HG03064 (cell line): ENCODE data around the gene PDE8B.

Experiments
- ATAC-seq: cut with Tn5 transposase; IDR thresholded peaks from one replicate; pipeline ENCODE4 v1.9.1; 2021; ENCODE audit warnings: low read depth; ENCODE audit not compliant: unreplicated experiment

The PDE8B gene

DNA sequence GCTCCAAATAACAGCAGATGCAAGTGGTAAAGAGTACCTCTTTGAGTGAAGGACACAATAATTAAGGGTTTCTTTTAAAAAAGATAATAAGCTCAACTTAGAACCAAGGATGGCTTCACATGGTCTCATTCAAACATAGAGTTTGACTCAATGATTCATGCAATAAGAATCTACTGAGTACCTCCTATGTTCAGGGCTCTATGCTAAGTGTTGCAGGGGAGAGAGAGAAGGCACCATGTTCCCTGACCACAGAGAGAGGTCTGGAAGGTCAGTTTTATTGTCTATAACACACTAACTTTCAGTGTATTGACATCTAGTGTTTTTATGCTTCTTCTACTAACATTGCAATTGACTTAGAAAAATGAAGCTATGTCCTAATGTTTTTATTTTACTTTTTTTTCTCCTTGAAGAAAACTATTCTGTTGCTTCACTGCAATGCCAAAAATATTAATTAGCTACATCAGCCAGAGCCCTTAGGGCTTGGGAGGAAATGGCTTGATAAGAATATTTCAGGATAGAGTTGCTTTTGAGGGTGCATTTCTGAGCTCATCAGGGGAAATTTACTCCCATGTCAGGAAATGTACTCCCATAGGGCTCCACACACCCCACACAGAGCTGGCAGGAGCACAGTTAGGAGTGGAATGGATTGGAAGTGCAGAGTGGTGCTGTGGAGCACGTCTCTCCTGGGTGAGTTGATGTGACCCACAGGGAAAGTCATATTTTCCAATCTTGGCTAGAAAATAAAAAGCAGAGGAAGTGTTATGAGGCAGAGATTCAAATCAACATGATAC, 106.6 kb downstream of the PDE8B start:
- ATAC-seq: no peak

DNA sequence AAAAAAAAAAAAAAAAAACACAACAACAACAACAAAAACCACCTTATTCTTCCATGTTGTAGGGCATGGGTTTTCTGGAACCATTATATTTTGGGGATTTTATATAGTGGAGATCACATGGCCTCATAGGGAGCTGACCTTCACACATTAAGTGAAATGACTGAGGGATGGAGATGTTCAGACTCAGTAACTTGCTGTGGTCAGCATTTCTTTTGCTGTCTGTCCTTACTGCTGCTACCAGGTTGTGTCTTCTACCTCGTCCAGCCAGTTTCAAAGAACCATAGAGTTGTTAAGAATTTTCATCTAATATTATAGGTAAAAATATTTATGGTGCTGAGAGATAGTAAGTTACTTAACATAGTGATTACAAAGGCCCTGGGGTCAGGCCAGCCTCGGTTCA, 107.6 kb downstream of the PDE8B start:
- no peak for ATAC-seq

DNA sequence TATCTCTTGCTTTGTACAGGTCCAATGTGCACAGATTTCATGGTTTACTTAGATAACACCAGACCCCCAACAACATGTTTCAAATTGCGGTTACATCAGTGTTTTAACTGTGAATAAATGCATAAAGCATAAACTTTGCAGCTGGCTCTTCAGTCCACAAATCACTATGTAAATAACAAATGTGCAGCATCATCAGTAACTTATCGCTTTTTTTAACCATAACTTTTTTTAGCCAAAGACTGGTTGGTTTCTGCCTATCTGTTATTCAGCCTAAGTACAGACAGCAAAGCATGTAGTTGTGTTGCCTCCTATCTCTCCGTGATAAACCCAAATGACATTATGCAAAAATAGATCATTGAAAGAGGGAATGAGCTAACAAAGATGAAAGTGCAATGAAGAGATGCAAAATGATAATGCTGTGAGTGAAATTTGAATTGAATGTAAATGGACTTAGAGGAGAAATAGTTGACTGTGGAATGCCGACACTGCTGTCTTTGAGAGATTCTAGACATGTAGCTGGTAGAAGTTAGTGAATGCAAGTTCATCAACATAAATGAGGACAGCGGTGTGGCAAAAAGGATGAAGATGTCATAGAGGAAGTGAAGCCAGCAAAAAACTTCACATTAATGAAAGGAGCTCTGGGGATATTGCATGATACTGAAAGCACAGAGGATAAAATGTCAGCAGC, 108.8 kb downstream of the PDE8B start:
- no peak for ATAC-seq

DNA sequence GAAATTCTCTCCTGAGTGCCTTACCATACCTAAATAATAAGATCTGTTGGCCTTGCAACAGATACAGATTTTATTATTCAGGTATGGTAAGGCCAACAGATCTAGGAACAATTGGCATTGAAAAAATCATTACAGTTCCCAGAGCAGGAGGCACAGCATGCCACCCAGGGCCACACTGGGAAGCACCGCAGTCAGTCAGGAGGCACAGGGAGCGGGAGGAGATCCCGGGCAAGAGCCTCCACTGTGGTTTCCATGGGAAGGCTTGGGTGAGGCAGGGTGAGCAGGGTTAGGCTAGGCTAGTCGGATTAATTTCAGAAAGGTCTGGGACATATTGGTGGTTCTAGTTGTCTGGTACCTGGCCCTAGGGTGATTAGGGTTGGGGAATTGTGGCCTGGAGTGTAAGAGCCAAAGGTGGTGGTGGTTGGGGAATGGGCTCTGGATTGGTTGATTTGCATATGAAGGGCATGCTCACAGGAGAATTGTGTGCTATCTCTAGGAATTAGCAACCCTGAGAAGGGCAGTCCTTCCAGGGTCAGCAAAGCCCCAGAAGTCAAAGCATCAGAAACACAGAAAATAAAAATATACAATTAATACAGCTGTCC, 111.4 kb downstream of the PDE8B start:
- no peak for ATAC-seq

DNA sequence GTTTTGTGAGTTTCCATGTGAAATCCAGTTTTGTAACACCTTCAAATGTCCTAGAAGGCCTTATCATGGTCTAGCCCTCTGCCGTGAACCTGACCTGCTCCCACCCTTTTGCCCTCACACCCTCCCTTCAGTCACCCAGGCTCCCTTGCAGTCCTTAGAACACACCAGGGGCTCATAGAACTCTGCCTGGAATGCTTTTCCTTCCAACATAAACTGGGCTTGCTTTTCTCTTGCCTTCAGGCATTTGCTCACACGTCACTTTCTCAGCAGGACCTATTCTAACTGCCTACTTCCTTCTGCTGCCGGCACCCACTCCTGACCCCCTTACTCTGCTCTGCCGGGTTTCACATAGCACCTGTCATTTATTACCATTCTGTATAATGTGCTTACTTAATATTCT, 111.9 kb downstream of the PDE8B start:
- no peak for ATAC-seq

DNA sequence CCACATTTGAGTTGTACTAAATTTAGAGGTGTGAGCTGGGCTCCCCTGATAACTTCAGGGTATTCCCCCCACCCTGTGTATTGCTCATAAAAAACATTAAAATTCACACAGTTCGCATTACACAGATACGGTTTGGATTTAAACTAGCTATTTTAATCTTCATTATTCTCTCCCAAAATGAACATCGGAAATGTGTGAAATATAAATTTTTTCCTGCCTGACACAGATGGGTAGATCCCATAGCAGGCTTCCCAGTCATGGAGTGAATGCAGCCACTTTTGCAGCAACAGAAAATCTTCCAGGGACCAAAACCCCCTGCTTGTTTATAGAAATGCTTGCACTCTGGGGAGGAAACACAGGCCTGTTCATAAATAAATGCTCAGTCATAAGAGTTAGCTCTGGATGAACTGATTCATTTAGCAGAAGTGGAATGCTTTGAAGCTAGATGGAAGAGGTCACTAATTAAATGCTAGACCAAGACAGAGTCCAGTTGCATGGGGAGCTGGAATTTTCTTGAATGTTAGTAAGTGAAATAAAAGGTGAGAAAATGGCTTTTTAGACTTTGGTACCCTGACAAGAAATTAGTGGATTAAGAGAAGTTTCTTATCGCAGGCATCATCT, 115.6 kb downstream of the PDE8B start:
- no peak for ATAC-seq

DNA sequence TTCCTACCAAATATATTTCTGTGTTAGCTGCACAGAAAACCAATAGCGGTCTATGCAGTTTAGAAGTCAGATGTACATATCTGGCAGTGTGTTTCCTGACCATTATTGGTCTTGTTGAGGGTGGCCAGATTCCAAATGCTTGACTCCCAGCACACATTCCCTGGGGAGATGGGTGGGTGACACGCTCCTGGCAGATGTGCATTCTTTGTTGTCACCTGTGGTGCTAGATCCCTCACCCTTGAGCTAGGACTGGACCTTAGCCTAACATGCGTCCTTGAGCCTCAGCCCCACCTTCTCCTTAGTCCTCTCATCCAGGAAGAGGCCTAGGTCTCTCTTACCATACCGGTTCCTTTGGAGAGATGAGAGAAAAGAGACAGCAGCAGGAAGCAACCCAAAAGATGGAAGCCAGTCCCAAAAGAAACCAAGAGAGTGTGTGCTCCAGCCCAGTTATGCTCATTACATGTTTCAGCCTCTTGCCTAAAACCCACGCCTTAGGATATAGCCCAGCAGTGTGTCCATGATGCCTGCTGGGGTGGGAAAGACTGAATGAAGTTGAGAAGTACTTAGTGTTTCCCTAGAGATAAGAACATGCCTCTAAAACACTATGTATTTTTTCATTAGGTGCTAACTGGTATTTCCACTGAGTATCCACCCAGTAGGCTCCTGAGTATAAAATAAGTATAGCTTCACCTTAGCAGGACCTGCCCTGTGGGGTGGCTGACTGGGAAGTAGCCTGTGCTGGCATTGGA, 116.7 kb downstream of the PDE8B start:
- no peak for ATAC-seq

DNA sequence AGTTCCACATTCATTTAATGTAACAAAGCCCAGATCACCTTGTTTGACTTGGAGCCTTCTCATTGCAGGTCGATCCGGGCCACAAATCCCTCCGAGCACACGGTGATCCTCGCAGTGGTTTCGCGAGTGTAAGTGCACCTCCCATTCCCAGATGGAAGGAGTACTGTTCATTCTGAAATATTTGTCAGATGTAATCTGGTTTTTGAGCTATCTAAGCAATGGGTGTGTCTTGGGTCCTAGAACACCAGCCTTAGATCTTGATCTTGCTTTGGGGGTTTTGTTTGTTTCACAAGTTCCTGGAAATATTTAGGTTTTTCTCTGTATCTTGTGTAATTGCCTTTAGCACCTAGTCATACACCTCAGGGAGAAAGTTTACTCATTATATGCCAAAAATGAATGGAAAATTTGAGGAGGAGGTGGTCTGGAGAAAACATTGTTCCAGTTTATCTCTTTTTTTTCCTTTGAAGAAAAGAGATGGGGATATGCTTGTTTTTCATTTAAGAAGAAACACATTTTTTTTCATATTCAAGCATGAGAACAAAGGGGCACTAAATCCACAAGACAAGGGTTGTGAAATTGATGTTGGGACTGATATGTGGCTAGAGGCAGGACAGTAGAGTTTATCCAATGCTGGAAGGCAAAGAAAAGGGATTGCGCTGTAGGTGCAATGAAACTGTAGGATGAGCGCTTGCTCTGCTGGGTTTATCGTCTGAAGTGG, 118.6 kb downstream of the PDE8B start:
- ATAC-seq: no peak

DNA sequence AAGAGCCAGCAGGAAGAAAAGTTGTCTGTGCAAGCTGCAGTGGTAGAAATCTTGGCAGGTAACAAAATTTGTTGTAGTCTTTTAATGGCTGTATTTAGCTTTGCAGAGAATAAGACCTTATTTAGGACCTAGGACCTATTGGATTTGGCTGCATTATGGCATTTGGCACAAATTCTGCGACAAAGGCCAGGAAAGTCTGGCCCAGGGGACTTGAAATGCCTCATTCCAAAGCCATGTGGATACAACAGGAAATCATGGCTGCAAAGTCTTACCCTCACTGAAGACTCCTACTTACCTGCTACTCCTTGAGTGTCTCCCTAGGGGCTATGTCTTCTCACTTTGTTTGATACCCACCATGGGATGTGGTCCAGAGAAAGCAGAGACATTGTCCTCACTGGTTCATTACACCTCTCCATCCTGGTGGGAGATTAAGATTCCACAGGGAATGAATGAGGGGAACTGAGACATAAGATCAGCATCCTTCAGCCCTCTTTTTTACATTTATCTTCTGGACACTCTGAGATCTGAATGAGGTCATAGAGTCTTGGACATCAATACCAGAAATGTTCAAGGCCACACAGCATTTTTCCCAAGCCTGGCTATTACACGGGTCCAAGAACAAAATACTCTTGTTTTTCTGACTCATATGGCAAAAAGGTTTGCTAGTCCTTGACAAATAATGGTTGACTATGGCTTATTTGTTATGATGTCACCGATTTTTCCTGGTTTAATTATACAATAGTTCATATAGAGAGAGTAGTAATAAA, 119.4 kb downstream of the PDE8B start:
- no peak for ATAC-seq

DNA sequence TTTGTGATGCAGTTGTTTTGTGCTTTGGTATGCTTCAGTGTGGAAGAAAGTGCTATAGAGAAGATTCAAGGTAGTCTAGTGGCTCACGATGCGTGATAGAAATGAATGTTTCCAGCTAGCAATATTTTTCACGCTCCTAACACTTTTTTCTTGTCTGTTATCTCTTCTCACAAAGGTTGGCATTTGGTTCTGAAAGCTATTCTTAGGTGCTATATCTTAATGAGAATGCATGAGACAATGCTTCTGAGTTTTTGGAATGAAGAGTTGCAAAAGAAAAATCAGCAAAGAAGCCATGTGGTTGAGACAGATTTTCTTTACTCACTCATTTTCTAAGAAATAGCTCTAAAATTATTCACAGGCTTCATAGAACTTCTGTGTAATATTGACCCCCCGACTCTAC, 122.6 kb downstream of the PDE8B start:
- no peak for ATAC-seq

DNA sequence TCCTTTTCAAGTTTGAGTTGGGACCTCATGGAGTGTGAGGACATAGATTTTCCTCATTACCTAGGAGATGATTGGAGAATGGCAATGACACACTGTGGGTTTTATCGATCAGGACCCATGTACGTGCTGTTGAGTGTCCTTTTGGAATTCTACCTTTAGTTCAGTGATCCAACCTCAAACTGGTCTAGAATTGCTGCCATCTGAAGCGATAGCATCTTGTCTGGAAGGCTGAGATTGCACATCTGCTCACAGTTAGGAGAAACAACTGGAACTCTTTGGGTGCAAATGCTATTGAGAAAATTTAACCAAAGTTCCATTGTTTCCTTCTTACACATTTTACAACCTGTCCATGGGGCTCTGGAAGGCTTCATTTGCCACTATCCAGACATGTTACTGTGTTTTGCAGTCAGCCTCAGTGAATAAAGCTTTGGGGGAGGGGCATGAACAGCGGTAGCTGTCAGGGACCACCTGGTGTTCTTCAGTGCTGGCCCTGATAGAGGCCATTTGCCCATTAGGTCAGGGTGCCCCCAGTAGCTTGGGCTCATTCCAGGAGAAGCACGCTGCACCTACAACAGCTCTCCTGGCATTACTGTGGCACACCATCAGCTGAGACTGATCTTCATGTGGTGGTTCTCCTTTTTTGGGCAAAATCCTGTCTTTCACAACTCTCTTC, 123.1 kb downstream of the PDE8B start:
- no peak for ATAC-seq

DNA sequence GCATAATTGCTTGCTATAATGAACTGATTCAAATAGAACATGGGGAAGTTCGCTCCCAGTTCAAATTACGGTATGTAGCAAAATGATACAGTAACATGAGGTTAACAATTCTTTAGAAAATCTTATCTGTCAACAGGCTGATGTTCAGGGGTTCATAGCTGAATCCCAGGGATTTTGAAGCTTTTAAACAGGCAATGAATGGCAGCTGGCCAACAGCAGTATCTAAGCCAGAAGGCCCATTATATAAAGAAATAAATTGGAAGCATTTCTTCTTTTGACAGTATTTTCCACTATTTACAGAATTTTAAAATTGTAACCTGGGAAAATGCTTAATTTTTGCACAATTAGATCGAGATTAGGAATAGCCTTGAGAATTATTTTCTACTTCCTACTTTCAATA, 126.8 kb downstream of the PDE8B start:
- no peak for ATAC-seq

DNA sequence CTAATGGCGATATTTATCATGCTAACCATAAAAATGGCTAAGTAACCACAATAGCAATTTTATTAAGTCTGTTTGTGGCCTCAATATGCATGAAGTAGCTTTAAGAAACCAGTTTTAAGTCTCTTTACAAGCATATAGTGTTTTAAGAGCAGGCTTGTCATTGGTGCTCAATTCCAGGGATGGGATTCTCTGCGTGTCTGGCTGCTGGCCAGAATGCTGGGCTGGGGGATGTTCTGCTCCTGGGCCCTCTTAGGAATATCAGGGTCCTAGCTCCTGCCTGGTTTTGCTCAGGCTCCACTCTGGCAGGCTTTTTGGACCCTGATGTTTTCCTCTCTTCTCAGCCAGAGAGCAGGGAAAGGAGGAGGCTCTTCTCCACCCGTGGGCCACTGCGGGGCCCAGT, 127.2 kb downstream of the PDE8B start:
- no peak for ATAC-seq

DNA sequence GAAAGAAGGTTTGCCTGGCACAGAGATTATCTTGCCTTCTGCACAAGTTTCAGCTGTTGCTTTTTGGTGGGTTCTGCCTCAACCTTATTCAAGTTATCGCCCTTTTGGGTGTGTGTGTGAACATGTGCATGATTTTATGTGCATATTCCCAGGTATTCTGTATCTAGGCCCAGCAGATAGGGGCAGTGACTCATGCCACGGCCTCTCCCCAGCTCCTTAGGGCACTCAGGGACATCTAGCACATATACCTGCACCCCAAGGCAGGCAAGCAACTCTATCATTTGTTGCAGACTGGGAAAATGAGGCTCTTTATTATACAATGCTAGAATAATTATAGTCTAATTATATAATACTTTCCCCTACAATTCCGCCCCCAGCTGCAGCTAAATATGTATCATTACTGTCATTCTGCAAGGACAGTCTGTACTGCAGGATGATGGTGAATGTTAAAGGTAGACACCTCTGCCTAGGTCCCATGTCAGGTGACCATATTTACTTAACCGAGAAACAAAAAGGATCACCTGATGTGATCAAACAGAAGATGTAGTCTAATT, 128.9 kb downstream of the PDE8B start:
- ATAC-seq: no peak

DNA sequence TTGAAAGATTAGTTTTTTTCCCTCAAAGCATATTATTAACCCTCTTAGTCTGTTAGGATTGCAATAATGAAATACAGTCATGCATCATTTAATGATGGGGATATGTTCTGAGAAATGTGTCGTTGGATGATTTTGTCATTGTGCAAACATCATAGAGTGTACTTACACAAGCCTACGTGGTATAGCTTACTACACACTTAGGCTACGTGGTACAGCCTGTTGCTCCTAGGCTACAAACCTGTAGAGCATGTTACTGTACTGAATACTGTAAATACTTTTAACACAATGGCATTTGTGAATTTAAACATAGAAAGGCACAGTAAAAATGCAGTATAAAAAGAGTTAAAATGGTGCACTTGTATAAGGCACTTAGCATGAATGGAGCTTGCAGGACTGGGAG, 132.7 kb downstream of the PDE8B start:
- no peak for ATAC-seq

DNA sequence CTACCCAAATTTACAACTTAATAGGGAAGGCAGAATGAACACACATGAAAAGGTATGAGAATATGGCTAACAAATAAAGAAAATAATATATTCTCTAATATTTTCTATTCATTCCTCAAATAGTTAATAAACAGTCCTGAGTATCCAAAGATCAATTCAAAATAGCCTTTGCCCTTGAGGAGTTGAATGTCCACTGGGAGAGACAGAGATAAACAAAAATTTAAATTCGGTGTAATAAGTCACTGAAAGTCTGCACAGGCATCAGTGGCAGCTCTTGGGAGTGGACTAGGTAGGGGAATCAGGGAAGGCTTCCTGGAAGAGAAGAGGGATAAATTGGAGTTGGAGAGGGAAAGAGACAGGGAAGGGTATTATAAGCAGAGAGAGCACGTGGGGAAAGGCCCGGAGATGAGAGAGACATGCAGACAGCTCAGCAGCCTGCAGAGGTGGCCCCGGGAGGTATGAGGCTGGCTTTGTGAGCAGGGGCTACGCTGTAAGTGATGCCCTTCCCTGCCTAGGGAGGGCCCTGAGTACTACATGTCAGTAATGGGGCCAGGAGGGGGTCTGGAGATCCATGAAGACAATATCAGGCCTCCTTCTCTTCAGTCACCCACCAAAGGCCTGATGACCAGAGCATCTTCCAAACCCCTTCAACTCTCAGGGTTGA, 137.1 kb downstream of the PDE8B start:
- ATAC-seq: no peak

DNA sequence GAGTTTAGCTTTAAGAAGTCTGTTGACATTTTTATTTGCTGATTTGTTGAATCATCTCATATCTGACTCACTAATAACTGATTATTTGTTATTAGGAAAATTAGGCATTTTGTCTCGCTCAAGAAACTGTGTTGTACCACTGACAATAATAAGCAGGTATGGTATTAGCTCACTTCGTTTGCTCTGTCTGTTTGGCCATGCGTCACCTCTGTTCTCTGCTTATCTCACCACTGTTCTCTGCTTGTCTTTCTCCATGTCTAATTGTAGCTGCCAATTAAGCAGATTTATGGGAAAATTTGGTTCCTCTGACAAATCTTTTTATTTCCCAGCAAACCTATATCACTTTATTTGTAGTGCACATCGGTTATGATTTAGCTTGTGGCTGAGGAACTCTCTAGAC, 142.8 kb downstream of the PDE8B start:
- ATAC-seq: no peak

DNA sequence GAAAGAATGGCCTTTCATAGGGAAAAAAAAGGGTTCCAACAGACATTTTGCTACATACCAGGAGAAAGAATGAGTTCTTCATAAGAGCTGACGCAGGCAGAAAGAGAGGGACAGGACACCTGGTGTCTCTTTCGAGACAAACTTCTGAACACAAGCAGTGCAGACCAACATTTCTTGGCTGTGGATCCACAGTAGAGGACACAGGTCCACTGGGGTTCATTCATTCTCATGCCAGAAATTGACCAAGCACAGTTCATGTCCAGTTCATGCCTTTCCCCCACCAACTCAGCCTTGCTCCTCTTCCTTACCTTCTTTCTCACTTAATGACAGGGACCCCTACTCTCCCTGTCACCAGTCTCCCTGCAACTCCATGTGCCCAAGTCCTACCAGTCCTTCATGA, 144.0 kb downstream of the PDE8B start:
- ATAC-seq: no peak
